ENCODE measurements around the gene ACTRT2.

DNA sequence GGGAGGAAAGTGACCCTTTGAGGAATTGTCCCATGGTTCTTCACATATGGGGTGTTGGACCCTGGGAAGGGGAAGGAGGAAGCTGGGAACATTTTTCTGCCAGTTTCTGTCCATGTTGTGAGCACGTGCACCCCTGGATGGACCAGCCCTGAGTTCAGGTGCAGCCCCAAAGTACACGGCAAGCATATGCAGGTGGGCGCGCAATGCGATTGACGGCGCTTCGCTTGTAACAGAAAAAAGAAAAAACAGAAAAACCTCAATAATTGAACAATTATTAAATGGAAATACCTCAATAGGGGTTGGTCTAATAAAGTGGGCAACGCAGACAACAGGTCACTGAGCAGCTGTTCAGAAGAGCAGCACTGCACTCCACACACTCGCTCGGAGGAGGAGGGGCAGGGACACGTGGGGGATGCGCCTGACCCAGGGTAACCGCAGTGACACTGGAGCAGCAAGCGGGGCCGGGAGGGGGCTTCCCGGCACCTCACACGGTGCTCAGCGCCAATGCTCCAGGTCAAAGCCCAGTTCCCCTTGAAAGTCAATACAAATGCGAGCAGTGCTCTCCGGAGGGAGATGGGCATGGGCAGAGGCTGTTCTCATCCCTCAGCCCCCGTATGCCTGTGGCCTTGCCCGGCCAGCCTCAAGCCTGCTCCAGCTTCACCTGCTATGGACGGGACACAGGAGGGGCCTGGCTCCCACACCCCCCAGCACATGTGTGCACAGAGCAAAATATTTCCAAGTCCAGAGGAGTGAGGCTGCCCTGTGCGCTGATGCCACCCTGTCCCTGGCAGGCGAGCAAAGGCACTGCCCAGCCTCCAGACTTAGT lies 6.6 kb upstream of the ACTRT2 start:
- TF ChIP-seq, protein P1, sequence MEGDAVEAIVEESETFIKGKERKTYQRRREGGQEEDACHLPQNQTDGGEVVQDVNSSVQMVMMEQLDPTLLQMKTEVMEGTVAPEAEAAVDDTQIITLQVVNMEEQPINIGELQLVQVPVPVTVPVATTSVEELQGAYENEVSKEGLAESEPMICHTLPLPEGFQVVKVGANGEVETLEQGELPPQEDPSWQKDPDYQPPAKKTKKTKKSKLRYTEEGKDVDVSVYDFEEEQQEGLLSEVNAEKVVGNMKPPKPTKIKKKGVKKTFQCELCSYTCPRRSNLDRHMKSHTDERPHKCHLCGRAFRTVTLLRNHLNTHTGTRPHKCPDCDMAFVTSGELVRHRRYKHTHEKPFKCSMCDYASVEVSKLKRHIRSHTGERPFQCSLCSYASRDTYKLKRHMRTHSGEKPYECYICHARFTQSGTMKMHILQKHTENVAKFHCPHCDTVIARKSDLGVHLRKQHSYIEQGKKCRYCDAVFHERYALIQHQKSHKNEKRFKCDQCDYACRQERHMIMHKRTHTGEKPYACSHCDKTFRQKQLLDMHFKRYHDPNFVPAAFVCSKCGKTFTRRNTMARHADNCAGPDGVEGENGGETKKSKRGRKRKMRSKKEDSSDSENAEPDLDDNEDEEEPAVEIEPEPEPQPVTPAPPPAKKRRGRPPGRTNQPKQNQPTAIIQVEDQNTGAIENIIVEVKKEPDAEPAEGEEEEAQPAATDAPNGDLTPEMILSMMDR (conservative IDR thresholded peaks at IDR 0.05), result no peak
- TF ChIP-seq ZFX (IDR thresholded peaks at IDR 0.05), result no peak

Measured in C4-2B (cell line).